ENCODE results near the gene CYP19A1.

DNA sequence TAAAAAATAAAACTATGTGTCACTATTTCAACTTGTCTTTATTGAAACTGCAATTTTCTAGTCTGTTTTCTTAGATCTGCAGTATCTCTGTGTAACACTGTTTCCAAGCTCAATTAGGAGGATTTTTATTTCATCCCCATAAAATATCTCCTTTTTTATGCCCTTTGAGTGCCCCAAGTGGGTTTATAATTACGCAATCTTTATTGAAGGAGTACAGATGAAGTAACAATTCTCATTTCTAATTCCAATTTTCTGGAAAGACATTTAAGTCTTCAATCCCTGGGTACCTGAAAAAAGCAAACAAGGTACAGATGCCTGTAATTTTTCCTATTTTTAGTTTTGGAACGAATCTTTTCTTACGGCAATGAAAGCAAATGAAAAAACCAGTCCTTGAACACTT lies 61.3 kb downstream of the CYP19A1 start:
- TF ChIP-seq, protein P1, sequence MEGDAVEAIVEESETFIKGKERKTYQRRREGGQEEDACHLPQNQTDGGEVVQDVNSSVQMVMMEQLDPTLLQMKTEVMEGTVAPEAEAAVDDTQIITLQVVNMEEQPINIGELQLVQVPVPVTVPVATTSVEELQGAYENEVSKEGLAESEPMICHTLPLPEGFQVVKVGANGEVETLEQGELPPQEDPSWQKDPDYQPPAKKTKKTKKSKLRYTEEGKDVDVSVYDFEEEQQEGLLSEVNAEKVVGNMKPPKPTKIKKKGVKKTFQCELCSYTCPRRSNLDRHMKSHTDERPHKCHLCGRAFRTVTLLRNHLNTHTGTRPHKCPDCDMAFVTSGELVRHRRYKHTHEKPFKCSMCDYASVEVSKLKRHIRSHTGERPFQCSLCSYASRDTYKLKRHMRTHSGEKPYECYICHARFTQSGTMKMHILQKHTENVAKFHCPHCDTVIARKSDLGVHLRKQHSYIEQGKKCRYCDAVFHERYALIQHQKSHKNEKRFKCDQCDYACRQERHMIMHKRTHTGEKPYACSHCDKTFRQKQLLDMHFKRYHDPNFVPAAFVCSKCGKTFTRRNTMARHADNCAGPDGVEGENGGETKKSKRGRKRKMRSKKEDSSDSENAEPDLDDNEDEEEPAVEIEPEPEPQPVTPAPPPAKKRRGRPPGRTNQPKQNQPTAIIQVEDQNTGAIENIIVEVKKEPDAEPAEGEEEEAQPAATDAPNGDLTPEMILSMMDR (IDR thresholded peaks at IDR 0.05) = no peak
- TF ChIP-seq EZH2 (IDR thresholded peaks at IDR 0.05) (no peak), EZH2phosphoT487 (IDR thresholded peaks at IDR 0.05) (no peak)
